Astrocyte of the hippocampus (primary cell): ENCODE data around the gene SHISA6.

Source experiments
- DNase-seq: peaks from one replicate; pipeline ENCODE4 v3.0.0; 2011; ENCODE audit warnings: low read depth, low spot score

The SHISA6 gene

GRCh38 chr17:11240841-11241610 is at the start of gene SHISA6:
Gene SHISA6, plus strand, starts transcription at chr17:11241213.
- peak; percentile 10 for DNase-seq

DNA sequence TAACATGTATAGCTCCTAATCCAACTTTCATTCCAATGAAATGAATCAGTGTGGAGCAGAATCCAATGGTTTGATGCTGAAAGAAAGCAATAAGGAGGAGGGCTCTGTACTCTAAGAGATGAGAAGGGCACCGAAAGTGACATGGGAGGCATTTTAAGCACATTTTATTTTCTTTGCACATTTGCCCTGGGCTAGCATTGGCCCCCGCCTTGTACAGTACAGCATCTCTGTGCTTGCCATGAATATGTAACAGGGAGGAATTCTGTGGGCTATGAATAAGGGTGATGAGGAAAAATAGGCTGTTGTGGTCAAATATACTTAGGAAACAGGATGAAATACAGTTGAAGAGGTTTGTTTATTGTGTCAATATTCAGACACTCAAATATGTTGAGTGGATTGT is 45.2 kb upstream of the SHISA6 start:
- DNase-seq = no peak

- no peak for DNase-seq
Observed at GRCh38 chr17:11204991-11205390, 36.0 kb upstream of the SHISA6 start.

- DNase-seq = no peak
Observed at GRCh38 chr17:11205659-11206058, 35.4 kb upstream of the SHISA6 start.

DNA sequence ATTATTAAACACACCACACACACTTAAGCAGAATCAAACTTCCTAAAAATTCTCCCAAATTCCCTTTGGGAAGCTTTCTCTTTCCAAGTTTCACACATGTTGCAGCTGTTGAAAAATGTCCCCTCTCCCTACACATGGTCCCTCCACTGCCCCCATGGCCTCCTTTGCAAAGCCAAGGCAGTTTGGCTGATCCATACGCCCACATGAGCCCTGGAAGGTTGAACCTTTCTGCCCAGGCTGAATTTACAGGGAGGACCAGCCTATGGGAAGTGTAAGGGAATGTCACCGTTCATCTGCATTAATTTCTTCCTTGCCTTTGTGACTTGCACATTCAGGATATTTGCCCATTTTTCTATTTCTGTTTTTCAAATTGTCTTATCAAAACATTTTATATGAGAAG is 31.1 kb upstream of the SHISA6 start:
- no peak for DNase-seq

DNA sequence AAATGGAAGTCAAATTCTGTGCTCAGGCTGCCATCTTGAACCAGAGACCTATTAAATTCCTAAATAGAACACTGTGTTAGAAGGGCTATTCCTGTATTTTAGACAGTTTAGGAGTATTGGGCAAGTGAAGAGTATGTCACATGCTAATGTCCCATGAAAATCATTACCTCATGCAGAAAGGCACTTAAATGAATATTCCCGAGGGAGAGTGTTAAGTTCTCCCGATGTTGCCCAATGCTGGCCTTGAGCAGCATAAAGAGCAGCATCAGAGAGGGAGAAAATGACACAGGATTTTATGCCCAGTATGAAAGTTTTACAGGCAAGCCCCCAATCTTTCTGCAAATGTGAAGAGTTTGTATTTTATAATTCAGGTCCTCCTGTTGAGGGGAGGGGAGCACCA is 28.2 kb upstream of the SHISA6 start:
- no peak for DNase-seq

- no peak for DNase-seq
Observed at GRCh38 chr17:11216976-11217375, 24.0 kb upstream of the SHISA6 start.

- no peak for DNase-seq
Observed at GRCh38 chr17:11221196-11221595, 19.8 kb upstream of the SHISA6 start.

- DNase-seq = no peak
Observed at GRCh38 chr17:11221721-11222120, 19.3 kb upstream of the SHISA6 start.

- DNase-seq = no peak
Observed at GRCh38 chr17:11238705-11239104, 2.3 kb upstream of the SHISA6 start.

DNA sequence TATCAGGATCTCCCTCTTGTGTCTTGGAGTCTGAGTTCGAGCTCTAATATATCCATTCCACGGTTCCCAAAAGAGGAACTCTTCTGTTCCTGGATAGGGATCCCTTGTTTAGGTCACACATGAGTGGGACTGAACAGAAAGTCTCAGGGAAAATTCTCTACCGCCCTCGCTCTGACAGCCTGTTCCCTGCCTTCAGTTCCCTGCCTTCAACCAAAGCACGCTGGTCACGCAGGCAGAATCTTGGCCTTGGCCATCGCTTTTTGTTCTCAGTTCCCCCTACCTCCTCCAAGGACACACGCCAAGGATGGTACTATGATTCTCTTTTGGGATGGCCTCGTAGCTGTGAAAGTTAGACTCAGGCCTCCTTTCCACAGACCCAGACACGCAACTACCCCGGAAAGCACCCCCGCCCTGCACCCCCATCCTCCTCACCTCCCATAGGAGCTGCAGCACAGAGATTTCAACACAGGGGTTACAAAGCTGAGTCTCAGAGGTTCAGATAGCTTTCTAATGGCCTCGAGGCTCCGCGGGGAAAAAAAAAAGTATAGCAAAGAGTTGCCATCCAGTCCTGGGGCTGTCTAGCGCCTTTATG is 1.5 kb upstream of the SHISA6 start:
- no peak for DNase-seq

DNA sequence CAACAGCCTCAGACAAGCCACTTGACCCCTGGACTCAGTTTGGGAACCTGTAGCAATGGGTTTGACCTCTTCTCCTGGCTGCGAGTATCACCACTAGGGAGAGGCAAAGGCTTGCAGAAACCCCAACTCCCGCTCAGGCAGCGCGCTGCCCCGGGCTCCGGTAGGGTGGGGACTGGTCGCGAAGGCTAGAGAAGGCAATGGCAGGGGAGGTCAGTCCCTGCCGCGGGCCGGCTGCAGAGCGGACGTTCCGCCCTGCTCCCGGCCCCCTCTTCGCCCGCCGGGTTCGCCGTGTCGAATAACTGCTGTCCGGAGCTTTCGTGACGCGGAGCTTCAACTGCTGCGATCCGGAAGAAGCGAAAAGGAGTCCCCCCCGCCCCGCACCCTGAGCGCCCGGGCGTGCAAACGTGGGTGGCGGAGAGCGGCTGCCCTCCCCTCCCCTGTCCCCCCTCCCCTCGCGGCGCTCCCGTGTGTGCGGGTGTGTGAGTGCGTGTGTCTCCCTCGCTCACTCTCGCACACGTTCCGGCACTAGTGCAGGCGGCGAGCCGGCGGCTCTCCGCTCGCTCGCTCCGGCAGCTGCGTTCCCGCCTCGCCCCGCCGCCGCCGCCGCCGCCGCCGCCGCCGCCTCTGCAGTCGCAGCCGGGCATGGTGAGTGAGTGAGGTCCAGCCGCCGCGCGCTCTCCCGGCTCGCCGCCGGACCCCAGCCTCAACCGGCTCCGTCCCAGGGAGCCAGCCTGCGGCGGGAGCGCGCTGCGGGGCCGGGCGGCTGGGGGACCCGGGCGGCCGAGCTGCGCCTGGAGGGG is 772 bp upstream of the SHISA6 start:
- peak; percentile 38 for DNase-seq

DNA sequence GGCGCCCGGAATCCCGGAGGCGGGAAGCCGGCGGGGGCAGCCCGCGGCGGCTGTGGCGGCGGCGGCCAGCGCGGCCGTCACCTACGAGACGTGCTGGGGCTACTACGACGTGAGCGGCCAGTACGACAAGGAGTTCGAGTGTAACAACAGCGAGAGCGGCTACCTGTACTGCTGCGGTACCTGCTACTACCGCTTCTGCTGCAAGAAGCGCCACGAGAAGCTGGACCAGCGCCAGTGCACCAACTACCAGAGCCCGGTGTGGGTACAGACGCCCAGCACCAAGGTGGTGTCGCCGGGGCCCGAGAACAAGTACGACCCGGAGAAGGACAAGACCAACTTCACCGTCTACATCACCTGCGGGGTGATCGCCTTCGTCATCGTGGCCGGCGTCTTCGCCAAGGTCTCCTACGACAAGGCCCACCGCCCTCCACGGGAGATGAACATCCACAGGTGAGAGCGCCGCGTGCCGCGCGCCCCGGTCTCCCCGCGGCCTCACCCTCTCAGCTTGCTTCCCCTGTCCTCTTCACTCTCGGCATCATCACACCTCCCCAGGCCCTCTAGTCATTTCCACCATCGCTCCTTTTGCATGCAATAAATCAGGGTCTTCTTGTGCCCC is 706 bp downstream of the SHISA6 start:
- no peak for DNase-seq

DNA sequence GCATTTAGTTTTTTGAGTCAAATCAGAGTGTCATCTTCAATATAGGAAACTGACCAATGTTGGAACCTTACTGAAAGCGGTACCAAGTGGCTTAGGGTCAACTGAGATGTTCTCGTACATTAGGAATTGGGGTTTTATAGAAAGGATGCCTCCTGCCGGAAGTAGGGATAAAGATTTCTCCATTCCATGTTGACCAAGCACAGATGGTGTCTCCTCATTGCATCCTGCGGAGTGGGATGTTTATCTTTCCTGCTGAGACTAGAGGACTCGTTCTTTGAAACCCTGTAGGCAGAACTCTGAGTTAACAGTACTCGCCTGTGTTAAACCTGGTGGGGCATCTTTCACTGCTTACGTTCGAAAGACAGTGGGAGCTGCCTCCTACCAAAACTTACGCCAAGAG is 1.4 kb downstream of the SHISA6 start:
- no peak for DNase-seq

DNA sequence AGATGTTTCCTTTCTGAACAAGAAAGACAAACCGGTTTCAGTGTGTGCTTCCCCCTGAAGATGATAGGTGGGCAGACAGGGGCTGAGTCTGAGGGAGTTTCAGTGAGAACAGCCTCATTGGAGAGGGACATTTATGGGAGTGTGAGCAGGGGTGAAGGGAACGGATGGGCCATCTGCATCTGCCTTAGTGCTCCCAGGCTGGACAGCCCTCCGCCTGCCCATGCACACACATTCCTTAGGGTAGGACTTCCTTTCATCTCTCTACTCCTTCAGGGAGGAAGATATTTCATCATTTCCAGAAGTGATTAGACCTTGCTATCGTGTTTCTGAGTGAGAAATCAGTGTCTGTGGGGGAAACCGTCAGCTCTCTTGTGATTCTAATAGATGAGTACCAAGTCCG is 3.8 kb downstream of the SHISA6 start:
- DNase-seq = no peak

- DNase-seq = no peak
Observed at GRCh38 chr17:11245187-11245586, 4.2 kb downstream of the SHISA6 start.

GRCh38 chr17:11245791-11246190 is 4.8 kb downstream of the SHISA6 start:
- DNase-seq = no peak

GRCh38 chr17:11250161-11250560 is 9.1 kb downstream of the SHISA6 start:
- no peak for DNase-seq

DNA sequence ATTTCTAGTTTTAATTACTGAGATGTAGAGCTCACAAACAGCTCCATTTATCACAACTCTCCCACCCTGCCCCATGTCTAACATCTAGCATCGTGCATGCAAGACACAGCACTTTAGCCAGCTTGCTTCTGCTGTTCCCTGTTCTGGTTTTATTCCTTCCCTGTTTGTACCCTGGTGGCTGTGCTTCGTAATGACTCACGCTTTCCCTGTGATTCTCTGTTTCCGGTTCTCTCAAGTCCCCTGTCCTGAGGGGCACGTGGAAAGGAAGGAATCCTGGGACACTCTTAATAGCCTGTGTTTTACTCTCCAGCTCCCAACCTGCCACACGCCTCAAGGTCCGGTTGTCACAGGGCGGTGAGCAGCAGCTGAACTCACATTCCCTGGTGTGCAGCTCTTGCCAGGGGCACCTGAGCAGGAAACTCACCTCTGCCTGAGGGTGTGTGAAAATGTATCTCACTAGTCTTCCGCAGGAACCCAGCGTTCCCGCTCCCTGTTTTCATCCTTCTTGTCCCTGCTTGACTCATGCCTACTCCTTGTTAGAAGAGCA is 10.6 kb downstream of the SHISA6 start:
- no peak for DNase-seq

DNA sequence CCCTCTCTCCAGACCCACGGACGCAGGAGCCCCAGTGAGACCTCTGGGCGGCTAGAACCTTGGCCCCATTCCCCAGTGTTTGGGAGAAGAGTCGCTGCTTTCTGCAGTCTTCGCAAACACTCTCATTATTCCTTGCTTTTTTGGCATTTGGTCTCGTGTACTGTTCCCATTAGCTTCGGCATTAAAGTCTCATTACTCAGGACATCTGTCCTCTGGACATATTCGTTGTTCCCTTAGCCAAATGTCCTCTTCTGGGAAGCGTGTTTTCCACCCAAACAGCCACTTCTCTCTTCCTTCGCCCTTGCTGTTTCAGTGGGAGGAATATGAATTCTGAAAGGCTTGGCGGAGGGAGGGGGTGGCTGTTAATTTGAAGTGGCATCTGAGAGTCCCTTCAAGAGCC is 11.1 kb downstream of the SHISA6 start:
- no peak for DNase-seq

GRCh38 chr17:11256877-11257276 is 15.9 kb downstream of the SHISA6 start:
- no peak for DNase-seq
